Stimulated activated naive CD8-positive, alpha-beta T cell treated with anti-CD3 and anti-CD28 coated beads, Interleukin-15, Interleukin-2, amounts not matched to agents 100 U/mL and 50 U/mL, for 24 hours (primary cell): ENCODE results near the gene SH3TC2.

Source experiments
- ATAC-seq: fragments of 150-1000 bp; cut with Tn5 transposase; one replicate; pipeline ENCODE4 v1.10.0; 2021
- DNase-seq: peaks from one replicate; pipeline ENCODE4 v3.0.0; 2021

The SH3TC2 gene

DNA sequence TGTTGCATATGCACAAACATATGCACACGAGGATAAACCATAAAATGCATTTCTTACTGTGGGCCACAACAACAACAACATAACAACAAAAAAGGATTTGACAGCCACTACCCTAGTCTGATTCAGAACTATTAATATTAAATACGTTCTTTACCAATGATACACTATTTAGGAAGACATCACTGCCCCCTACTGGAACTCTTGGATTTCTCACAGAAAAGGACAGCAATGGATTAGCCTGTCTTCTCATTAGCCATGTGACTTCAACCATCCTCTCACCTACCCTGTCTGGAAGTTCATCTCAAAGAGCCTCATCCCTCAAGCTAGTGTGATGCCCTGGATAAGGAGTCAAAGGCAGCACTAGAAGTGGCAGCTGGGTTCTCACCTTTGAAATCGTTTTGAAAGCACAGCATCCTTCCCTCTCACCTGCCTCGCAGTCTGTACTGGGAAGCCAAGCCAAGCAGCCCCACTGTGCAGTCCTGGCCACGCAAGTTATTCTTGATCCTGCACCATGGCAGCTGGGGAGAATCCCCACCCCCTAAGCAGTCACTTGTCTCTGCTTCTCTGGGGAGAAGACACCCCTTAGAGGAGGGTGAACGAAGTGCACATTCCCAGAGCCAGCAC lies 64.6 kb downstream of the SH3TC2 start:
- peak; percentile 18 for DNase-seq
- no peak for ATAC-seq

- no peak for DNase-seq
- no peak for ATAC-seq
Measured at GRCh38 chr5:148996270-148996669, 66.6 kb downstream of the SH3TC2 start.

- no peak for DNase-seq
- ATAC-seq, result no peak
Measured at GRCh38 chr5:148995791-148996190, 67.1 kb downstream of the SH3TC2 start.

DNA sequence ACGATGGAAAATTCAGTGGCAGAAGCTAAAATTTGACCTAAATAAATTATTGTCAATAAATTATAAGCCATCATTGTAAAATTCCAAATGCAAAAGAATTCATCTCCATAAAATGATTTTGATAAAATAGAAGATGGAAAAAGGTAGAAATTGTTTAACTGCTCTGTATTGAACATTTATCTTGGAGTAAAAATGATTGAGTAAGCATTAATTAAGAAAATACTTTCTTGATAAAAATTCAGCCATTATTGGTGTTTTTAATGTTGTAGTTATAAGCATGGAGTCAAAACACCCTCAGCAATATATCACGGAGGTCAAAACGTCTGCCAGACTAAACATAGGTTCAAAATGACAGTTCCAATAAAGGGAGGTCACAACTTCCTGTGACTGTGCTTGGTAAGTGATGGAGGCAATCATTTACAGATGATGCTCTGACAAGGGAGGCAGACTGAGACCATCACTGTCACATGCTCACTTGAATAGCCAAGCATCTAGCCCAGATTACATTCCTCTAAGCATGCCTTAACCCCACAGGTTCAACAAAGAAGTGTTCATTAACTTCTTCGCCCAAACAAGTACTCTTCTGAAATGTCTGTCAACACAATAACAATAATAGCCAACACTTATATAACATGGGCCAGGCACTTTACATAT lies 69.5 kb downstream of the SH3TC2 start:
- DNase-seq (no peak), ATAC-seq (no peak)

- ATAC-seq (no peak), DNase-seq (no peak)
Measured at GRCh38 chr5:148992265-148992664, 70.6 kb downstream of the SH3TC2 start.

DNA sequence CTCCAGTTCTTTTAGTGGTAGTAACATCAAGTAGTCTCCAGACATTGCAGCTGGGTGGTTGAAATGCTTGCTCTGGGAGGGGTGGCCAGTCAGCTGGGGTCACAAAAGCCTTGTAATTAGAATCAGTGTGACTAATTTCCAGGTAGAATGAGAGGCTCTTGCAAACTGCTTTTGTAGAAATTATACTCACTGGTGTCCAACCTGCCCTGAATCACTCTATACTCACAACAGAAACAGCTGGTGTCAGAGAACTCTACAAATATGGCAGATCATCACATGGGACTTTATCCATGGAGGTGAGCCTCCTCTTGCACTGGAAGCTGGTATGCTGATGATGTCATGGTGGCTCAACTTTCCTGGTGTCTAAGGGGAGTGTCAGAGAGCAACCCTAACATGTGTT lies 71.3 kb downstream of the SH3TC2 start:
- DNase-seq, result no peak
- no peak for ATAC-seq

DNA sequence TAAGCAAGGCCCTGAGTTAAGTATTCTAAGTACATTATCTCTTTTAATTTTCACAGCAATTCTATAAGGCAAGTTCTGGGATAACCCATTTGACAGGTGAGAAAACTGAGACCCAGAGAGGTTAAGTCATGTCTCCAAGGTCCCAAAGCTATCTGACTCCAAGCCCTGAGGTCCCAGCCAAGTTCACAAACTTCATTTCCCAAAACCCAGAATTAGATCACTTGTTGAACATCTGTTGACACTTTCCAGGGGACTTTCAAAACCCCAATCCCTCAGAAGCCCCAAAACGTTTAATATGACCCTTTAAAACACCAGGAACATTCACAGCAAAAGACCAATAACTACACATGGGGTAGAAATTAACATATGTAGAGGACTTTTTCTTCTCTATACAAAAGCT lies 72.0 kb downstream of the SH3TC2 start:
- ATAC-seq, result no peak

DNA sequence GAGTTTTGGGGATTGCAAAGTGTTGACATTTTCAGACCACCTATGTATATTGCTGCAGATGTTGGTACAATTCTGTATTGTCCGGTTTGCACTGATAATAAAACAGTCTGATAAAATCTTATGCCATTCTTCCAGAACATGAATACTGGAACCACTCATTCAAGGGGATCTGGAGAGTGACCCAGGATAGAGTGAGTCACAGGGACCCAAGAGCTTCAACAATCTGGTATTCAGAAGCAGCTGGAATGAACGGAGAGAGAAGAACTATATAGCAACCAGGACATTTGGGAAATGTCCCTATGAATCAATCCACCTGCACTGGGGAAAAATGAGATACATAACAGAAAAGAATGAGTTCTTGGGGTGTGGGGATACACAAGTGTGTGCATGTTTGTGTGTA lies 73.3 kb downstream of the SH3TC2 start:
- ATAC-seq (no peak), DNase-seq (no peak)

More for the DNA sequence above, 72.0 kb downstream of the SH3TC2 start:
- DNase-seq, result no peak

GRCh38 chr5:148988328-148988727 lies 74.5 kb downstream of the SH3TC2 start:
- no peak for ATAC-seq
- no peak for DNase-seq

GRCh38 chr5:148986636-148987035 lies 76.2 kb downstream of the SH3TC2 start:
- ATAC-seq (no peak), DNase-seq (no peak)

DNA sequence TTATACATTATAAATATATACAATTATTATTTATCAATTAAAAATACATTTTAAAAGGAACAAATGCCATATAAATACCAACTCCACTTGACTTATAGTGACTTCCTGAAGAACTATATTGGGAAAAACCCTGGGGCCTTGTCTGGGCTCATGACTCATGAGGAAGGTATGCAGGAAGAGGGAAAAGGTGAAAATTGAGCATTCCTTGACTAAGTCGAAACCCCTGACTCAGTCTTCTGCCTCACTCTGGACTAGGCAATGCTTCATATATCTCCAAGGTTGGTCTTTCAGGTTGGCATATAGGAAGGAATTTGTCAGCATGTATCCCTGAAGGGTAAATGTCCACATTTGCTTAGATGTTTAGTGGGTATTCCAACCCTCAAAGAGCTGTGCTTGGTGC lies 78.5 kb downstream of the SH3TC2 start:
- DNase-seq, result no peak
- no peak for ATAC-seq

GRCh38 chr5:148981353-148981752 lies 81.5 kb downstream of the SH3TC2 start:
- ATAC-seq, result no peak

GRCh38 chr5:148980731-148981130 lies 82.1 kb downstream of the SH3TC2 start:
- ATAC-seq, result no peak
- no peak for DNase-seq

More at GRCh38 chr5:148981353-148981752, 81.5 kb downstream of the SH3TC2 start:
- DNase-seq, result no peak

DNA sequence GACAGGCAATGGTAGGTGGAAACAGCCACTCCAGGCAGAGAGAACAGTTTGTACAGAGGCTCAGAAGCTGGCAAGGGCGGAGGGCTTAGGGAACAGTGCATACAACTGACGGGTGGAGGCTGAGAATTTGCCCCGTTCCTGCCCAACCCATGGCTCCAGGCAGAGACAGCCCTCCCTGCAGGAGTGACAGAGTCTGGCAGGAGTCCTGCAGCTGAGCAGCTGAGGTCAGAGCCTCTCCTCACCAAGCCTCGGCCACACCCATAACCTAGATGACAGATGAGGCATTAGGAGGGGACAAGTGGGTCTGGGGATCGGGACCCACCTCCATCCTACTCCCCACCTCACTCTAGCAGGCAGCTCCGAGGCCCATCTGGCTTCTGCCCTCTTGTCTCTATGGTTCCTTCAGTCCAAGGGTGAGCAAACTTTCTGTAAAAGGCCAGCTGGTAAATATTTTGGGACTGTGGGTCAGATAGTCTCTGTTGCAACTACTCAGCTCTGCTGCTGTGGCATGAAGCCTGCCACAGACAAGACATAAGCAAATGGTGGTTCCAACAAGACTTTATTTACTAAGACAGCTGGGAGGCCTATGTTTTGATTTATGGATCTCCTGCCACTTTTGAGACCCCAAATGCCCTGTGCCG lies 83.7 kb downstream of the SH3TC2 start:
- no peak for DNase-seq
- no peak for ATAC-seq

DNA sequence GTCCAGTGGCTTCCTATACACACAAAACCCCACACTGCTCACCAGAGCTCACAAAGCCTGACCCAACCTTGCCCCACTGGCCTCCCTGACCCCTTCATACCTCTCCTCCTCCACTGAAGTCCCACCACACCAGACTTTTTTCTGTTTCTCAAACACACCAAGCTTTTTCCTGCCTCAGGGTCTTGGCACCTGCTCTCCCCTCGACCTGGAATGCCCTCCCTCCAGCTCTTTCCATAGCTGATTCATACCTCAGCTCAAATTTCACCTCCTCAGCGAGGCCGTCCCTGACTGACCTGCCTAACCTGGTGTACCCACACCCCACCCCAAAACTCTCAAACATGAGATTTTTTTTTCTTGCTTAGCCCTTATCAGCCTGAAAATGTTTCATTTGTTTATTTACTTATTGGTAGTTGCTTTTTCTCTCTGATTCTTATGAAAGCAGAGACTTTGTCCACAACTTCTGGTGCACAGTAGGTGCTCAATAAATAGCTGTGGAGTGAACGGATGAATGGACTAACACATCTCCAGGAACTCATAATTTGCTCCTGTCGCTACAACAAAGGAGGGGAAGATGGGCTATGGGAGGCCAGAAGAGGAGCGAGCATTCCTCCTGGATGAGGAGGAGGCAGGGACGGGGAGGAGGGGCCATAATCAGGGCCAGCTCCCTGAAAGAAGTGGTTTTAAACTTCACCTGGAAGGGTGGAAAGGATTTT lies 84.3 kb downstream of the SH3TC2 start:
- no peak for DNase-seq
- no peak for ATAC-seq

DNA sequence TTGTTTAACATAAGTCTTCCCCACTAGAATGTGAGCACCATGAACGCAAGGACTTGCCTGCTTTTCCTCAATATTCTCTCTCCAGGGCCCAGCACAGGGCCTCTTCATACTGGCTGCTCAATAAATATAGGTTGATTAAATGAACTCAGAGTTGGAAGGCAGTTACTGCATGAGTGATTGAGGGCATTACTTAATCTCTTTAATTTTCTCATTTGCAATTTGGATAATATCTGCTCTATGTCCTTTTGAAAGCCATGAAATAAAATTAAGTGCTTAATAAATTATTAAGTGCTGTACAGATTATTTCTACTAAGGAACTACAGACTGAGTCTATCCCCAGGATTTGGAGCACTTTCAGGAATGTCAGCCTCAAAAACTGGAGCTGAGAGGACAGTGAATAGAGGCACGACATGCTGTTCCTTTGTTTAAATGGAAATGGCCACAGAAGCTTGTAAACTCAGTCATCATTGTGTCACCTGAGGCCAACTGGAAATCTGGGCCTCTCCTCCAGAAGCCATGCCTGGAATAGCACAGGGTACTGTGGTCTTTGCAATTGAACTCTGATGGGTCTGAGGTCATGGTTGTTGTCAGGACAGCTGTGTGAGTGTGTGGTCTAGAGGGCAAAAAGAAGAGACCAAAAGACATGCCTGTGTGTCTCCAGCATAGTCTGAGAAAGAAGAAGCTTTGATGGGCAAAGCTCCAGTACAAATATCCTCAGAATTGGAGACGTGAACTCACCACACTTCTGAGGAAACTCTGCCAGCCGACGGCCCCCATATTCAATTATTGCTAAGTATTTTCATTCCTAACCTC lies 86.1 kb downstream of the SH3TC2 start:
- no peak for DNase-seq
- no peak for ATAC-seq

DNA sequence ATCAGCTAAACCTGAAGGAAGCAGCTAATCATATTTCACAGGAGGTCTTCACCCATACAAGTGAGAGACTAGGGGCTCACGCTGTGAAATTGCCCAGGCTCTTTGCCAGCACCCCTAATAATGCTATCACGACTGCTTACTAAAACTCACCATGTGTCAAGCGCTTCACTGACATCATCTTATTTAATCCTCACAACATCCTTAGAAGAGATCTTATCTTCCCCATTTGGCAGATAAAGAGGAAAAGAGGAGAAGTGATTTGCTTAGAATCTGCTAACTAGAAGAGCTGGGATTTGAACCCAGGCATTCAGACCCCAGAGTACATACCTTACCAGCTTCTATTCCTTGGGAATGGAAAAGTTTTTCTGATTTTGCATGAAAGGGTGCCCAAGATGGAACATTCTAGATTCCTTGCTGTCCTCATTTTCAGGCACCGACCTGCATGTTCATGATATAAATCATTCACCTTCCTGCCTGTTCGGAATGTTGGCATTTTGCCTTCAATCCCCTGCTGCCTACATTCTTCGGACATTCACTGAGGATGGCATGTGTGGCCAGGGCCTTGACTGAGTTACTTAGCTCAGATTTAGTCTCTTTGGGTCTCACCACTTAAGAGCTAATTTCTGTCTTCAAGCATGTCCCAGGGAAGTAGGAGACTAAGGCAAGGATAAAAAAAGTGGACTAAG lies 88.1 kb downstream of the SH3TC2 start:
- ATAC-seq (no peak), DNase-seq (no peak)

- DNase-seq, result no peak
- ATAC-seq, result no peak
Measured at GRCh38 chr5:148973455-148973854, 89.4 kb downstream of the SH3TC2 start.

DNA sequence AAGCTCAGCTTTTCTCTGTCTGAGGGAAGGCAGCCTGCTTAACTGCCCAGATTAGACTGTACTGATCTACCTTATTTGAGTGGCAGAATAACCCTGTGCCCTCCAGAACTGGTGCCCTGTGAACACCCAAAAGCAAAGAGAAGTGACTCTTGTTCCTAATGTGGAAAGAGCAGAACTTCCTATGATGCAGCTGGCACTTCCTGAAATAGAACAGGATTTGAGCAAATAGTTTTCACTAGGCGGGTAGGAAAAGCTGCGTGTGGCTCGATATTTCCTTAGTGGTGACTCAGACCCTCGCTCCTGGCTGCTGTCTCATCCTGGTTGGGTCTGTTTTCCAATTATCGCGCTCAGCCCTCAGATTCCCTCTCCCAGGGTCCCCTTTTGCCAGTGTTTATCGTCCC lies 89.9 kb downstream of the SH3TC2 start:
- ATAC-seq (no peak), DNase-seq (no peak)

DNA sequence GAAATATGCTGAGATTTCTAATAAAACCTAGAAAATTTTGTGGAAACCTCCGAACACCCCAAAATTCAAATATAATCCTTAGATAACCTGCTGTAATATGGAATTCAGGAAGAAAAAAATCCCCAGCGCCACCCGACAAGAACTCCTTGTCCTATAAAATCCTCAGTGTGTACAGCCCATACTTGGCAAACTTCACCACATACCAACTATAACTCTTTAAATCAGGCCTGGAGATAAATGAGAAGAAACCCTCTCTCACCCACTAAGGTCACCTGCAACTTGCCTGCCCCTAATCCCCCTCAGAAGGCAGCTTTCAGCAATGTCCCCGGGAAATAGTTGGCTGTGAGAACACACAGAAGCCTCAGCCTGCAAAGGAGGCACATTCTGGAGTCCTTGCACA lies 90.5 kb downstream of the SH3TC2 start:
- no peak for DNase-seq
- ATAC-seq, result no peak

- ATAC-seq (no peak), DNase-seq (no peak)
Measured at GRCh38 chr5:148970876-148971275, 92.0 kb downstream of the SH3TC2 start.

GRCh38 chr5:148970228-148970627 lies 92.6 kb downstream of the SH3TC2 start:
- ATAC-seq (no peak), DNase-seq (no peak)
